Kidney capillary endothelial cell (primary cell): Measurements from ENCODE around the gene EMC9.

ENCODE experiments used
- DNase-seq: peaks from one replicate; pipeline ENCODE4 v3.0.0-alpha.2; 2018; ENCODE audit warnings: low spot score

Gene EMC9

GRCh38 chr14:24131549-24131966 is 9.8 kb downstream of the EMC9 start:
- DNase-seq: no peak

- DNase-seq: no peak
These were observed 10.5 kb downstream of the EMC9 start for GRCh38 chr14:24130717-24131548.

- no peak for DNase-seq
These were observed 11.0 kb downstream of the EMC9 start, which contains the start of gene FITM1 for GRCh38 chr14:24130380-24130716. Gene FITM1, plus strand, starts transcription at chr14:24130659. Its CDS starts 905 bp downstream, at chr14:24131564.

- DNase-seq: no peak
These were observed 11.9 kb downstream of the EMC9 start for GRCh38 chr14:24129410-24129998.

GRCh38 chr14:24127673-24128072 is 13.7 kb downstream of the EMC9 start:
- DNase-seq: no peak

- no peak for DNase-seq
These were observed 14.5 kb downstream of the EMC9 start for GRCh38 chr14:24126939-24127338.

GRCh38 chr14:24123424-24124417 is 17.7 kb downstream of the EMC9 start:
- DNase-seq: no peak

GRCh38 chr14:24122898-24123297 is 18.5 kb downstream of the EMC9 start:
- no peak for DNase-seq

GRCh38 chr14:24122416-24122815 is 19.0 kb downstream of the EMC9 start:
- DNase-seq: no peak

GRCh38 chr14:24121210-24121609 is 20.2 kb downstream of the EMC9 start:
- DNase-seq: no peak

GRCh38 chr14:24119691-24120090 is 21.7 kb downstream of the EMC9 start:
- no peak for DNase-seq

GRCh38 chr14:24117179-24117578 is 24.2 kb downstream of the EMC9 start:
- DNase-seq: no peak

- no peak for DNase-seq
These were observed 25.1 kb downstream of the EMC9 start for GRCh38 chr14:24116128-24116814.

GRCh38 chr14:24115422-24116127 is 25.8 kb downstream of the EMC9 start:
- DNase-seq: no peak

- peak; percentile 99 for DNase-seq
These were observed 26.6 kb downstream of the EMC9 start, which contains the start of the genes DCAF11 and NRL for GRCh38 chr14:24114532-24115421. Gene DCAF11, plus strand, starts transcription at chr14:24114777. Its CDS starts 818 bp downstream, at chr14:24115595. Gene NRL, minus strand, starts transcription at chr14:24114949. Its CDS starts 32,101 bp downstream, at chr14:24082848.

GRCh38 chr14:24113801-24114531 is 27.4 kb downstream of the EMC9 start:
- DNase-seq: peak; percentile 87

GRCh38 chr14:24113379-24113800 is 28.0 kb downstream of the EMC9 start:
- no peak for DNase-seq

GRCh38 chr14:24110523-24110922 is 30.9 kb downstream of the EMC9 start:
- no peak for DNase-seq

- no peak for DNase-seq
These were observed 31.3 kb downstream of the EMC9 start for GRCh38 chr14:24110060-24110459.
